IgD-negative memory B cell (primary cell): ENCODE measurements around the gene COMP. TPM values are rescaled to one million over a fixed set of nuclear protein-coding genes. Genes with fewer than 3 reads are reported as not detected.

Experiments used
- polyA plus RNA-seq: library from polyadenylated mRNA; unstranded; fragments of 300-500 nt; fragmentation: Illumina TruSeq; gene quantifications from one replicate; pipeline ENCODE4 v1.2.3, GENCODE V29; 2021

Gene COMP
- polyA plus RNA-seq, 1 donor from 2014 or later: not detected

Other genes with a start within 250 kb of the COMP start
- 120 TPM for gene FKBP8, start 247.7 kb downstream of the COMP start, polyA plus RNA-seq
- 82.8 TPM for gene KXD1, start 233.4 kb downstream of the COMP start, polyA plus RNA-seq
- gene UBA52, start 219.4 kb downstream of the COMP start, polyA plus RNA-seq: 1,891 TPM
- gene REX1BD, start 202.5 kb downstream of the COMP start, polyA plus RNA-seq: 138 TPM
- 0.38 TPM for gene CRLF1, start 184.5 kb downstream of the COMP start, polyA plus RNA-seq
- not detected for gene TMEM59L, start 178.4 kb downstream of the COMP start, polyA plus RNA-seq
- 3.2 TPM for gene KLHL26, start 154.3 kb downstream of the COMP start, polyA plus RNA-seq
- 1.7 TPM for gene CRTC1, start 107.6 kb downstream of the COMP start, polyA plus RNA-seq
- 14.6 TPM for gene UPF1, start 40.7 kb upstream of the COMP start, polyA plus RNA-seq
- gene CERS1, start 104.9 kb upstream of the COMP start, polyA plus RNA-seq: not detected
- 295 TPM for gene COPE, start 128.1 kb upstream of the COMP start, polyA plus RNA-seq
- gene DDX49, start 128.4 kb upstream of the COMP start, polyA plus RNA-seq: 30.2 TPM
- 25.2 TPM for gene HOMER3, start 149.9 kb upstream of the COMP start, polyA plus RNA-seq
- 11.8 TPM for gene SUGP2, start 242.2 kb upstream of the COMP start, polyA plus RNA-seq
- gene ARMC6, start 242.3 kb upstream of the COMP start, polyA plus RNA-seq: 27.9 TPM